Endothelial cell (in vitro differentiated cells): ENCODE results near the gene EML1. TPM values are rescaled to one million over a fixed set of nuclear protein-coding genes. Genes with fewer than 3 reads are reported as not detected.

Experiments used
- DNase-seq: peaks from one replicate; pipeline ENCODE4 v3.0.0; 2021; ENCODE audit warnings: low spot score
- H3K27ac Mint-ChIP-seq: one replicate; pipeline ENCODE4 v1.8.0; 2021; ENCODE audit warnings: mixed read lengths, inconsistent platforms; ENCODE audit not compliant: unreplicated experiment
- H3K27me3 Mint-ChIP-seq: one replicate; pipeline ENCODE4 v1.8.0; 2021; ENCODE audit warnings: mild to moderate bottlenecking, moderate library complexity, mixed read lengths, inconsistent platforms; ENCODE audit not compliant: unreplicated experiment
- H3K36me3 Mint-ChIP-seq: one replicate; pipeline ENCODE4 v1.8.0; 2021; ENCODE audit warnings: mild to moderate bottlenecking, low read depth, mixed read lengths, inconsistent platforms; ENCODE audit not compliant: unreplicated experiment
- H3K4me1 Mint-ChIP-seq: one replicate; pipeline ENCODE4 v1.8.0; 2021; ENCODE audit warnings: mild to moderate bottlenecking, mixed read lengths, inconsistent platforms; ENCODE audit not compliant: unreplicated experiment
- H3K4me3 Mint-ChIP-seq: one replicate; pipeline ENCODE4 v1.8.0; 2021; ENCODE audit warnings: mild to moderate bottlenecking, mixed read lengths, inconsistent platforms; ENCODE audit not compliant: unreplicated experiment
- H3K9me3 Mint-ChIP-seq: one replicate; pipeline ENCODE4 v1.8.0; 2021; ENCODE audit warnings: mixed read lengths, inconsistent platforms; ENCODE audit not compliant: unreplicated experiment
- total RNA-seq: library from RNA; stranded (reverse); fragmentation: NEBNext Ultra II Directional; extraction: Animal tissue kit (Norgen Biotek cat#: 25700); gene quantifications from one replicate; pipeline ENCODE4 v1.2.1, GENCODE V29; 2021; ENCODE audit not compliant: unreplicated experiment
- TF ChIP-seq, protein P1 (sequence below): fragments of 200-600 bp; sonication (generic); IDR thresholded peaks from one replicate; pipeline ENCODE4 v1.5.0; 2021; ENCODE audit warnings: antibody characterized with exemption; ENCODE audit not compliant: unreplicated experiment

EML1 gene
- total RNA-seq, 1 donor from 2014 or later, result 10.0 TPM

DNA sequence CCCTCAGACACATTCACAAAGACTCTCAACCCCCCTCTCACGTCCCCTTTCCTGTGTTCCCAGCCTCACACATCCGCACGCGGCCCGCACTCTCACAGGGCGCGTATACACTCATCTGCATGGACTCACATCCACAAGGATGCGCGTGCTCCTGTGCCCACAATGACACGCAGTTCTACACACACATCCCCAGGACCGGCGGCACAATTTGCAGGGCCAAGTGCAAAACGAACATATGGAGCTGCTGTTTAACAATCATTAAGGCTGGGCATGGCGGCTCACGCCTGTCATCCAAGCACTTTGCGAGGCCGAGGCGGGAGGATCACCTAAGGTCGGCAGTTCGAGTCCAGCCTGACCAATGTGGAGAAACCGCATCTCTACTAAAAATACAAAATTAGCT, 36.4 kb upstream of the EML1 start:
- Mint-ChIP-seq H3K36me3 (no peaks in the 10 kb centered on the region), H3K27me3 (peaks cover 7% of the 10 kb centered on the region), H3K4me1 (peaks cover 32% of the 10 kb centered on the region), H3K4me3 (no peak overlapping the region), H3K9me3 (no peaks in the 10 kb centered on the region), H3K27ac (no peak overlapping the region)
- TF ChIP-seq, protein P1, sequence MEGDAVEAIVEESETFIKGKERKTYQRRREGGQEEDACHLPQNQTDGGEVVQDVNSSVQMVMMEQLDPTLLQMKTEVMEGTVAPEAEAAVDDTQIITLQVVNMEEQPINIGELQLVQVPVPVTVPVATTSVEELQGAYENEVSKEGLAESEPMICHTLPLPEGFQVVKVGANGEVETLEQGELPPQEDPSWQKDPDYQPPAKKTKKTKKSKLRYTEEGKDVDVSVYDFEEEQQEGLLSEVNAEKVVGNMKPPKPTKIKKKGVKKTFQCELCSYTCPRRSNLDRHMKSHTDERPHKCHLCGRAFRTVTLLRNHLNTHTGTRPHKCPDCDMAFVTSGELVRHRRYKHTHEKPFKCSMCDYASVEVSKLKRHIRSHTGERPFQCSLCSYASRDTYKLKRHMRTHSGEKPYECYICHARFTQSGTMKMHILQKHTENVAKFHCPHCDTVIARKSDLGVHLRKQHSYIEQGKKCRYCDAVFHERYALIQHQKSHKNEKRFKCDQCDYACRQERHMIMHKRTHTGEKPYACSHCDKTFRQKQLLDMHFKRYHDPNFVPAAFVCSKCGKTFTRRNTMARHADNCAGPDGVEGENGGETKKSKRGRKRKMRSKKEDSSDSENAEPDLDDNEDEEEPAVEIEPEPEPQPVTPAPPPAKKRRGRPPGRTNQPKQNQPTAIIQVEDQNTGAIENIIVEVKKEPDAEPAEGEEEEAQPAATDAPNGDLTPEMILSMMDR, result no peak
- DNase-seq, result no peak

DNA sequence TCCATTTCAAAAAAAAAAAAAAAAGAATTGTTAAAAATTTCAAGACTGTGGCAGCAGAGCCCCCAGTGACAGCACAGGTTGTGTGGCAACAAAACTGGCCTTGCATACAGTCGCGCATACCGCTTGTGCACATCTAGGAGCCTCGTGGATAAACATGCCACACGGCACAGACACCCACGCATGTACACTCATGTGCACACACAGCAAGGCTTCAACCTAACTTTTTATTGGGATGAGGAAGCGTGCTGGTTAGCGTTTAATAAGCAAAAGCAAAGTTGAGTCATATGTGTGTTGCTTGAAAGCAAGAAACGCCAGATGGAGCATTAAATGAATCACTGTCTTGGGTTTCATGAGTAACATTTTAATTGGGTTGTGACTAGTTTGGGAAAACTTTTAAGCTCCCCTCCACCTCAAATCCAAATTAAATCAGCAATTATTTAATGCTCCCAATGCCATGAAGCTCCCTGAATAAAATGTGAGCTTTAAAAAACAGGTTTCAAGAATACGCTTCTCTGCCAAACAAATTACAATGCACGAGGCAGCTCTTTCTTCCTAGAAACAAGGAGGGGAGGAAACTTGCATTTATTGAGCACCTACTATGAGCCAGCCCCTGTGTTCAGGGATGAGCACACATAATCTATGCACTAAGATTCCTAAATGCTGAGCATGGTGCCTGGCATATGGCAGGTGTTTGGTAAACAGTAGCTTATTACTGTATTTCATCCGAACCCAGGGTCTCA, 35.7 kb upstream of the EML1 start:
- Mint-ChIP-seq H3K27ac (no peak overlapping the region), H3K4me1 (peaks cover 25% of the 10 kb centered on the region), H3K27me3 (peaks cover 5% of the 10 kb centered on the region), H3K36me3 (no peaks in the 10 kb centered on the region), H3K9me3 (no peaks in the 10 kb centered on the region), H3K4me3 (no peak overlapping the region)
- DNase-seq, result no peak
- TF ChIP-seq, protein P1, result no peak

DNA sequence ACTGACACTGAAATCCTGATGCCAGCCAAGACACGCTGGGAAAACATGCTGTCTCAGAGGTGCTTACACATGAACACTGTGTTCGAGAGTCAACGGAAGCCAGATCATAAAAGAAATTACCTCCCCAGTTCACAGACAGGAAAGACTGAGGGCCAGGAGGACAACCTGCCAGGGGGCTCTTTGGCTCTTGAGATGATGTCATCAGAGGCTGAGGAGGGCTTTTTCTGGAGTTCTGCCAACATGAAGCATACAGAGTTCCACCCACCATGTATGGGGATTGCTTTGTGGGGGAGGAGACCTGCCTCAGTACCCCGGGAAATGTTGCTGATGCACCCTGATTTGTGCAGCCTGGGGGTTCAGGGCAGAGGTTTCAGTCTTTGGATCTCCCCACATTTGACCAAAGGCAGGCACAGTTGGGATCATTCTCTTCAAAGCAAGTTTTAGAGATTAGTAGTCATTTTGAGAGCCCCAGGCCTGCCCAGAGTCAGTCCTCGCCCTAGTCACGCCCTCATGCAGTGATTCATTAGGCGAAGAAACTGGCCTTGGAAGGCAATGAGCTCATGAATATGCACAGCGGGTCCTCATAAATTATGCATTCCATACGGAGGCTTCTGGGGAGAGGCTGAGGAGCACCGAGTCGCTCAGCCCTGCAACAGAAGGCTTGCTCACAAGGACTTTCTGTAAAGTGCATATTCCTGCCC, 34.9 kb upstream of the EML1 start:
- Mint-ChIP-seq H3K9me3 (peaks cover 4% of the 10 kb centered on the region), H3K27ac (no peak overlapping the region), H3K27me3 (peaks cover 5% of the 10 kb centered on the region), H3K36me3 (no peaks in the 10 kb centered on the region), H3K4me3 (no peak overlapping the region), H3K4me1 (peaks cover 19% of the 10 kb centered on the region)
- DNase-seq, result no peak
- TF ChIP-seq, protein P1, result no peak

DNA sequence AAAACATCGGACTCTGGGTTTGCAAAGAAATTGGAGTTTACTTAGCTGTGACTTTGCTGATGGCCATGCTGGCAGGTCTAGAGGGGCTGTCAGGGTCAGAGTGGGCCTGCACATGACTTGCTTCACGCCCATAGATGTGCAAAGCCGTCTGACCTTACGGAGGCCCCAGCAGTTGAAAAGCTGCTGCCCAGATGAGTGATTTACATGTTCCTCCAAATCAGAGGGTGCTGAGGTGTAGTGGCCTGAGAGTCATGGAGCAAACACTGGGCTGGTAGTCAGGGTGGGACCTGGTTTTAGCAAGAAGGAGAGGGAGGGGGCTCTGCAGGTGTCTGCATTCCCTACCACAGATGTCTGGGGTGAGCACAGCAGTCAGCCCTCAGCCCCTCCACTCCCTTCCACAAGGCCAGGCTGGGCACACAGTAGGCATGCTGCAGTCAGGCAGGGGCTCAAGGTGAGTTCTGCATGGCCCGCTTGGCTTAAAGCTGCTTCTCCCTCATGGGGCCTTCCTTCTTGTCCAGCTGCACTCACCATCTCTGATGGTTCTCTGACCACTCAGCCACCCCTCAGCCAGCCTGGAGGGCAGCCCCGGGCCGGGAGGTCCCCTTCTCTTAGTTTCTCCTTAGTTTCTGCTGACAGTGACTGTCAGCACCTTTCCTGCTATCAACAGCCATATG, 34.2 kb upstream of the EML1 start:
- H3K27me3 Mint-ChIP-seq, result peaks cover 3% of the 10 kb centered on the region
- no peaks in the 10 kb centered on the region for H3K36me3 Mint-ChIP-seq
- DNase-seq, result no peak
- peaks cover 4% of the 10 kb centered on the region for H3K9me3 Mint-ChIP-seq
- TF ChIP-seq, protein P1, result no peak
- no peak overlapping the region for H3K27ac Mint-ChIP-seq
- H3K4me3 Mint-ChIP-seq, result no peak overlapping the region
- H3K4me1 Mint-ChIP-seq, result peaks cover 14% of the 10 kb centered on the region

DNA sequence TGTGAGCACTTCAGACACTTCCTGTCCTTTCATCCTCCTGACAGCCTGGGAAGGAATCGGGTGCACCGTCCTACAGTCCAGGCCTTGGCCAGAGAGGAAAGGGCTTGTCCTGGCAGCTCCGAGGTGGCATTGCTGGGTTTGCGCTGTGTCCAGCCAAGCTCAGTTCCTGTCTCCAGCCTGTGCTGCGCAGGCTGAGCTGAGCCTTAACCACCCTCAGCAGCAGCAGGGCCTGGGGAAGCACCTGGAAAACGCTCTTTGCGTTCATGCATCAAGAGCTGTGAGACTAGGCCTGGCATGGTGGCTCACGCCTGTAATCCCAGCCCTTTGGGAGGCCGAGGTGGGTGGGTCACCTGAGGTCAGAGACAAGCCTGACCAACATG, 33.7 kb upstream of the EML1 start:
- no peak for DNase-seq
- H3K4me1 Mint-ChIP-seq, result peaks cover 12% of the 10 kb centered on the region
- H3K9me3 Mint-ChIP-seq, result peaks cover 4% of the 10 kb centered on the region
- no peak overlapping the region for H3K4me3 Mint-ChIP-seq
- H3K36me3 Mint-ChIP-seq, result no peaks in the 10 kb centered on the region
- no peak overlapping the region for H3K27ac Mint-ChIP-seq
- TF ChIP-seq, protein P1, result no peak
- peaks cover 5% of the 10 kb centered on the region for H3K27me3 Mint-ChIP-seq
